Measurements from ENCODE around the gene ADGRB2. TPM values are rescaled to one million over a fixed set of nuclear protein-coding genes. Genes with fewer than 3 reads are reported as not detected.

The ADGRB2 gene
- total RNA-seq, 1 experiment from 2014 or later, result 15.6 TPM

DNA sequence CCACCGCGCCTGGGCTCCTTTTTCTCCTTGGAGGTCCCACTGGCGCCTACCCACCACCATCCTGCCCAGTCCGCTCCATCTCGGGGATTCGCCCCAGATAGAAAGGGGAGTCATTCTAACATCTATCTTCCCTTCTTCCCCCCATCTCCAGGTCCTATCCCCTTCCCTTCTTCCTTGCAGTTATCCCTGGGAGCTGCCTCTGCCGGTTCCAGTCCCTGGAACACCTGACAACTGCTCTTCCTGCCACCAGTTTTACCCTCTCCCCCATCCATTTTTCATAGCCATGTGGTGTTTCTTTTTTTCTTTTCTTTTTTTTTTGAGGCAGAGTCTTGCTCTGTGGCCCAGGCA is 48.3 kb downstream of the ADGRB2 start:
- H3K79me2 ChIP-seq (ENCODE audit: low read depth), result no peaks in the 10 kb centered on the region
- BruUV-seq (replicated peaks), result no TSS peak
- H3K9me2 ChIP-seq (ENCODE audit: insufficient read depth), result no peaks in the 10 kb centered on the region
- H4K20me1 ChIP-seq (ENCODE audit: insufficient read depth), result no peaks in the 10 kb centered on the region
- peak overlapping the region; percentile 89 for H3K4me2 ChIP-seq
- no peak overlapping the region for H2AFZ ChIP-seq
- CTCF ChIA-PET, result interaction anchor here (0.5 to 1.2 kb wide), 8 partner anchors 15 to 145 kb away, joined by 3 to 7 read pairs (median 3); no protein-coding TSS in a partner anchor
- no peaks in the 10 kb centered on the region for H3K36me3 ChIP-seq (ENCODE audit: low read depth)
- DNase-seq, result no peak
- H3K27ac ChIP-seq, result no peak overlapping the region
- peaks cover 44% of the 10 kb centered on the region for H3F3A ChIP-seq (ENCODE audit: insufficient read depth, low read depth)
- peaks cover 45% of the 10 kb centered on the region for H3K4me1 ChIP-seq (replicated peaks; ENCODE audit: insufficient read depth)
- H3K27me3 ChIP-seq (ENCODE audit: insufficient read depth, low read depth), result peaks cover 13% of the 10 kb centered on the region
- H3K4me3 ChIP-seq, result peak overlapping the region; percentile 59; the same call in 1 of the 2 replicates
- no peaks in the 10 kb centered on the region for H3K9me3 ChIP-seq (ENCODE audit: insufficient read depth, low read depth)
- no peak for TF ChIP-seq EZH2 (IDR thresholded peaks at IDR 0.05; ENCODE audit: low read depth)
- TF ChIP-seq, protein P1, sequence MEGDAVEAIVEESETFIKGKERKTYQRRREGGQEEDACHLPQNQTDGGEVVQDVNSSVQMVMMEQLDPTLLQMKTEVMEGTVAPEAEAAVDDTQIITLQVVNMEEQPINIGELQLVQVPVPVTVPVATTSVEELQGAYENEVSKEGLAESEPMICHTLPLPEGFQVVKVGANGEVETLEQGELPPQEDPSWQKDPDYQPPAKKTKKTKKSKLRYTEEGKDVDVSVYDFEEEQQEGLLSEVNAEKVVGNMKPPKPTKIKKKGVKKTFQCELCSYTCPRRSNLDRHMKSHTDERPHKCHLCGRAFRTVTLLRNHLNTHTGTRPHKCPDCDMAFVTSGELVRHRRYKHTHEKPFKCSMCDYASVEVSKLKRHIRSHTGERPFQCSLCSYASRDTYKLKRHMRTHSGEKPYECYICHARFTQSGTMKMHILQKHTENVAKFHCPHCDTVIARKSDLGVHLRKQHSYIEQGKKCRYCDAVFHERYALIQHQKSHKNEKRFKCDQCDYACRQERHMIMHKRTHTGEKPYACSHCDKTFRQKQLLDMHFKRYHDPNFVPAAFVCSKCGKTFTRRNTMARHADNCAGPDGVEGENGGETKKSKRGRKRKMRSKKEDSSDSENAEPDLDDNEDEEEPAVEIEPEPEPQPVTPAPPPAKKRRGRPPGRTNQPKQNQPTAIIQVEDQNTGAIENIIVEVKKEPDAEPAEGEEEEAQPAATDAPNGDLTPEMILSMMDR (conservative IDR thresholded peaks at IDR 0.05), result peak; percentile 68
- intact Hi-C loops (cut with micrococcal nuclease; ENCODE audit: unreplicated experiment), result loop anchor here (1.0 to 10.0 kb wide), 5 partner anchors 46 to 531 kb away; partner anchors contain the start of gene ADGRB2
- POLR2A ChIA-PET (ENCODE audit: unreplicated experiment), result interaction anchor here (0.6 to 1.0 kb wide), 3 partner anchors 40 to 412 kb away, joined by 3 to 4 read pairs (median 3); no protein-coding TSS in a partner anchor

DNA sequence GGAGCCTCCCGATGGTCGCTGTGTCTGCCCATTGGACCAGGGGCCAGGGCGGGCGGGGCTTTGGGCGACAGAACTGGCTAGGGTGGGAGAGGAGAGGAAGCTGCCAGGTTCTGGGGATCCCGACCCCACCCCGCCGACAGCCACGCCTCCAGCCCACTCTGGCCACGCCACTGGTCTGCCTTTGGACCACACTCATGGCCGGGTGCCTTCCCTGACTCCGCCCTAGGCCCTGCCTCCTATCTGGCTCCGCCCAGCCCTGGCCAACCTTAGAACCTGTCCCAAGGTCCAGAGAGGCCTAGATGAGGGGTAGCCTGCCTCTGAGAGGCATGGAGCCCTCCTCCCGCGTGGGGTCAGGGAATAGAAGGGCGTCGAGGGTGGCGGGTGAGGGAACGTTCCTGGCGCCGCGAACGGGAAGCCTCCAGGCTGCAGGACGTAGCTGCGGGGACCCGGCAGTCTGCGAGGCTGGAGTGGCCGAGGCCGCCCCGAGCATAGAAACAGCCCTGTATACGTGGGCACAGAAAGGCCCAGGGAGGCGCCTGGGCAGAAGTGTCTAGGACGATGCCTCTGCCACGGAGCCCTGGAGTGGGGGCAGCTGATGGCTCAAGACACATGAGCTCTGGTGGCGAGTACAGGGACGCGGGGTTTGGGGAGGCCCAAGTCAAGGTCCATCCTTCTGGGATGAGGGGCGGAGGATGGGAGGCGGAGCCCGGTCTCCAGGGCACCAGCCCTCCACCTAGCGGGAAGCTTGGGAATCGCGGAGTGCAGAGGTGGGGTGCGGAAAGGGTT is 48.9 kb downstream of the ADGRB2 start:
- peaks cover 45% of the 10 kb centered on the region for H3K4me1 ChIP-seq (replicated peaks; ENCODE audit: insufficient read depth)
- H3F3A ChIP-seq (ENCODE audit: insufficient read depth, low read depth), result peaks cover 44% of the 10 kb centered on the region
- H3K4me3 ChIP-seq, result peak overlapping the region; percentile 59
- H3K36me3 ChIP-seq (ENCODE audit: low read depth), result no peaks in the 10 kb centered on the region
- peaks cover 7% of the 10 kb centered on the region; the same call in 1 of the 2 replicates for H3K27me3 ChIP-seq (ENCODE audit: insufficient read depth, low read depth)
- H2AFZ ChIP-seq, result peak overlapping the region; percentile 93
- DNase-seq, result peak; percentile 90 to 93
- ChIA-PET POLR2A (ENCODE audit: unreplicated experiment) (interaction anchor here (0.6 to 1.0 kb wide), 3 partner anchors 40 to 412 kb away, joined by 3 to 4 read pairs (median 3); no protein-coding TSS in a partner anchor), CTCF (interaction anchor here (0.5 to 1.2 kb wide), 9 partner anchors 10 to 144 kb away, joined by 3 to 7 read pairs (median 3); no protein-coding TSS in a partner anchor)
- H3K79me2 ChIP-seq (ENCODE audit: low read depth), result no peaks in the 10 kb centered on the region
- BruUV-seq (replicated peaks), result no TSS peak
- intact Hi-C loops (cut with micrococcal nuclease; ENCODE audit: unreplicated experiment), result loop anchor here (1.0 to 10.0 kb wide), 5 partner anchors 47 to 530 kb away; partner anchors contain the start of gene ADGRB2
- H4K20me1 ChIP-seq (ENCODE audit: insufficient read depth), result no peaks in the 10 kb centered on the region
- H3K27ac ChIP-seq, result no peak overlapping the region
- peak overlapping the region; percentile 89 for H3K4me2 ChIP-seq
- no peaks in the 10 kb centered on the region for H3K9me2 ChIP-seq (ENCODE audit: insufficient read depth)
- no peaks in the 10 kb centered on the region for H3K9me3 ChIP-seq (ENCODE audit: insufficient read depth, low read depth)
- TF ChIP-seq EZH2 (IDR thresholded peaks at IDR 0.05; ENCODE audit: low read depth), result no peak
- TF ChIP-seq, protein P1 (conservative IDR thresholded peaks at IDR 0.05), result peak; percentile 98

DNA sequence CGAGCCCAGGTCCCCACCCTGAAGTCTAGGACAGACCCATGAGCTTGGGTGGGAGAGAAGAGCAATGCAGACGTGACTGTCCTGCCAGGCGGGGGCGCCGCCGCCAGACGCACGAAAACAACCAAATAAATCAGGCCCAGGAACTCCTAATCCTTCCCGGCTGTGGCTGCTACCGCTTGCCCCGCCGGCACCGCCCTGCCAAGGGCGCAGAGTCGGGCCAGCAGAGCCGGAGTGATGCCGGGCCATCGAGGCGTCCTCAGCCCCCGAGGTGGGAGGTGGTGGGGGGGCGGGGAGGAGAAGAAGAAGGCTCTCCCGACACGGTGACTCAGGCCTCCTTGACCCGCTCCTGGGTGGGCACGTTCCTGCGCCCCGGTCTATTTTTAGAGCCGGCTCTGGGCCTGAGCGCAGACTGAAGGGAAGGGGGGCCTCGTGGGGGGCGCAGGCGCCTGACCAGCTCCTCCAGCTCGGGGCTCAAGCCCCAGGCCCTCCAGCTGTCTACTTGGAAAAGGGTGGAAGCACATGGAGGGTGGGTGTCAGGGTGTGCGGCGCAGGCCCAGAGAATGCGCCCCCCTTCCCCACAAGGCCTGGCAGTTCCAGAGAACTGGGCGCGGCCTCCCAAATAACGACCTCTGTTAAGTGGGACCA is 49.6 kb downstream of the ADGRB2 start:
- peak overlapping the region; percentile 59 for H3K4me3 ChIP-seq
- ChIA-PET CTCF (interaction anchor here (0.8 kb wide), 1 partner anchor 9 kb away, joined by 3 read pairs; no protein-coding TSS in a partner anchor), POLR2A (ENCODE audit: unreplicated experiment) (interaction anchor here (0.7 kb wide), 1 partner anchor 394 kb away, joined by 3 read pairs; no protein-coding TSS in a partner anchor)
- H3K4me2 ChIP-seq, result peak overlapping the region; percentile 89
- TF ChIP-seq EZH2 (IDR thresholded peaks at IDR 0.05; ENCODE audit: low read depth), result no peak
- TF ChIP-seq, protein P1 (conservative IDR thresholded peaks at IDR 0.05), result no peak; the same call in 1 of the 2 replicates
- no peaks in the 10 kb centered on the region for H4K20me1 ChIP-seq (ENCODE audit: insufficient read depth)
- peaks cover 44% of the 10 kb centered on the region for H3F3A ChIP-seq (ENCODE audit: insufficient read depth, low read depth)
- no peak overlapping the region for H3K27ac ChIP-seq
- peak overlapping the region; percentile 93 for H2AFZ ChIP-seq
- H3K9me2 ChIP-seq (ENCODE audit: insufficient read depth), result no peaks in the 10 kb centered on the region
- H3K27me3 ChIP-seq (ENCODE audit: insufficient read depth, low read depth), result peaks cover 4% of the 10 kb centered on the region; the same call in 1 of the 2 replicates
- no peaks in the 10 kb centered on the region for H3K9me3 ChIP-seq (ENCODE audit: insufficient read depth, low read depth)
- BruUV-seq (replicated peaks), result no TSS peak
- H3K79me2 ChIP-seq (ENCODE audit: low read depth), result no peaks in the 10 kb centered on the region
- intact Hi-C loops (cut with micrococcal nuclease; ENCODE audit: unreplicated experiment), result loop anchor here (1.0 to 10.0 kb wide), 5 partner anchors 48 to 530 kb away; partner anchors contain the start of gene ADGRB2
- peak; percentile 36 to 46 for DNase-seq
- H3K4me1 ChIP-seq (replicated peaks; ENCODE audit: insufficient read depth), result peaks cover 45% of the 10 kb centered on the region
- no peaks in the 10 kb centered on the region for H3K36me3 ChIP-seq (ENCODE audit: low read depth)
